Measurements from ENCODE around the gene XYLT1. TPM values are rescaled to one million over a fixed set of nuclear protein-coding genes. Genes with fewer than 3 reads are reported as not detected.

The XYLT1 gene
- polyA plus RNA-seq, 1 donor (not counting 4 experiments of a cell fraction or from before 2014, with no cell fraction given), result 4.4 TPM

- H4K20me1 ChIP-seq (ENCODE audit: control insufficient read depth, extremely low read depth, insufficient read depth, low read length), result no peaks in the 10 kb centered on the region
- H3K9me3 ChIP-seq (ENCODE audit: control insufficient read depth, low read depth, low read length), result no peaks in the 10 kb centered on the region
- DNase-seq (ENCODE audit: low read depth, low spot score), result no peak
- no peak overlapping the region for H3K4me2 ChIP-seq (ENCODE audit: control insufficient read depth, extremely low read depth, insufficient read depth, low read depth, low read length)
- dilution Hi-C loops (cut with MboI; ENCODE audit: extremely low pct_ligation_motif_present, low sequenced_read_pairs), result no loop called here
- no peaks in the 10 kb centered on the region for H3K79me2 ChIP-seq (ENCODE audit: control insufficient read depth, insufficient read depth, low read length)
- no peak overlapping the region for H3K27ac ChIP-seq (ENCODE audit: control insufficient read depth, insufficient read depth, low read length)
- H3K27me3 ChIP-seq (ENCODE audit: control insufficient read depth, extremely low read depth, insufficient read depth, low read length), result no peaks in the 10 kb centered on the region
- H3K4me1 ChIP-seq (ENCODE audit: control insufficient read depth, extremely low read depth, insufficient read depth, low read length), result no peaks in the 10 kb centered on the region
- no peak for FAIRE-seq
- no peaks in the 10 kb centered on the region for H3K9me1 ChIP-seq (ENCODE audit: control insufficient read depth, extremely low read depth, insufficient read depth, low read length)
- H3K36me3 ChIP-seq (ENCODE audit: control insufficient read depth in 2 of 2, extremely low read depth in 1 of 2, insufficient read depth in 2 of 2, low read length in 2 of 2), result no peaks in the 10 kb centered on the region
- no peak overlapping the region for H3K9ac ChIP-seq (ENCODE audit: control insufficient read depth, extremely low read depth, insufficient read depth, low read length)
- no peak overlapping the region for H3K4me3 ChIP-seq (ENCODE audit: control insufficient read depth in 2 of 3, extremely low read depth in 1 of 3, insufficient read depth in 2 of 3, low read depth in 1 of 3, low read length in 3 of 3)
- H2AFZ ChIP-seq (ENCODE audit: control insufficient read depth, low read length), result no peak overlapping the region
- TF ChIP-seq EZH2 (IDR thresholded peaks at IDR 0.05; ENCODE audit: low read length), result no peak
- TF ChIP-seq CTCF (optimal IDR thresholded peaks at IDR 0.05 in 1 of 3, IDR thresholded peaks at IDR 0.05 in 1 of 3, conservative IDR thresholded peaks at IDR 0.05 in 1 of 3; ENCODE audit: extremely low read depth in 1 of 3, insufficient read depth in 2 of 3, low read length in 3 of 3), result no peak
Measured at GRCh38 chr16:17289674-17290635, 180.8 kb downstream of the XYLT1 start.

DNA sequence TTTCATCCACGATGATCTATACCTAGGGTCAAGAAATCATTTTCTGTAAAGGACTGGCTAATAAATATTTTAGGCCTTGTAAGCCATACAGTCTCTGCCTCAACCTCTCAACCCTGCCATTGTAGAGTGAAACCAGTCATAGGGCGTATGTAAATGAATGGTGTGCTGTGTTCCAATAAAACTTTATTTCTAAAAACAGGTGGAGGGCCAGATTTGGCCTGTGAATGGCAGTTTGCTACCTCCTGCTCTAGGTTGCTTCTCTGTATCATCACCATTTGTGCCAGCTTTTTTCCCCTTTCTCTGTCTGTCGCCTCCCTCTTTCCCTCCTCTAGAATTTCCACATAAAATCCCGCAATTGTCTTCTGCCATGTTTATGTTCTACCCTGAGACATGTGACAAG, 181.7 kb downstream of the XYLT1 start:
- no peaks in the 10 kb centered on the region for H3K79me2 ChIP-seq (ENCODE audit: control insufficient read depth, insufficient read depth, low read length)
- no peak overlapping the region for H3K4me3 ChIP-seq (ENCODE audit: control insufficient read depth in 2 of 3, extremely low read depth in 1 of 3, insufficient read depth in 2 of 3, low read depth in 1 of 3, low read length in 3 of 3)
- DNase-seq (ENCODE audit: low read depth, low spot score) (no peak), FAIRE-seq (no peak)
- no peaks in the 10 kb centered on the region for H4K20me1 ChIP-seq (ENCODE audit: control insufficient read depth, extremely low read depth, insufficient read depth, low read length)
- no peak overlapping the region for H3K27ac ChIP-seq (ENCODE audit: control insufficient read depth, insufficient read depth, low read length)
- H3K36me3 ChIP-seq (ENCODE audit: control insufficient read depth in 2 of 2, extremely low read depth in 1 of 2, insufficient read depth in 2 of 2, low read length in 2 of 2), result no peaks in the 10 kb centered on the region
- H3K27me3 ChIP-seq (ENCODE audit: control insufficient read depth, extremely low read depth, insufficient read depth, low read length), result no peaks in the 10 kb centered on the region
- H2AFZ ChIP-seq (ENCODE audit: control insufficient read depth, low read length), result no peak overlapping the region
- TF ChIP-seq EZH2 (IDR thresholded peaks at IDR 0.05; ENCODE audit: low read length) (no peak), CTCF (optimal IDR thresholded peaks at IDR 0.05 in 1 of 3, IDR thresholded peaks at IDR 0.05 in 1 of 3, conservative IDR thresholded peaks at IDR 0.05 in 1 of 3; ENCODE audit: extremely low read depth in 1 of 3, insufficient read depth in 2 of 3, low read length in 3 of 3) (no peak)
- no peak overlapping the region for H3K4me2 ChIP-seq (ENCODE audit: control insufficient read depth, extremely low read depth, insufficient read depth, low read depth, low read length)
- H3K9ac ChIP-seq (ENCODE audit: control insufficient read depth, extremely low read depth, insufficient read depth, low read length), result no peak overlapping the region
- no peaks in the 10 kb centered on the region for H3K9me3 ChIP-seq (ENCODE audit: control insufficient read depth, low read depth, low read length)
- H3K4me1 ChIP-seq (ENCODE audit: control insufficient read depth, extremely low read depth, insufficient read depth, low read length), result no peaks in the 10 kb centered on the region
- H3K9me1 ChIP-seq (ENCODE audit: control insufficient read depth, extremely low read depth, insufficient read depth, low read length), result no peaks in the 10 kb centered on the region
- dilution Hi-C loops (cut with MboI; ENCODE audit: extremely low pct_ligation_motif_present, low sequenced_read_pairs), result no loop called here
